ENCODE measurements around the gene CPSF4L. TPM values are rescaled to one million over a fixed set of nuclear protein-coding genes. Genes with fewer than 3 reads are reported as not detected.
A peak's percentile ranks its signal among the peaks of the same experiment; 100 is the strongest.

CPSF4L gene
- total RNA-seq, 1 donor from 2014 or later: not detected

- peak overlapping the region; percentile 94 for H3K4me3 Mint-ChIP-seq
- no peaks in the 10 kb centered on the region for H3K27me3 Mint-ChIP-seq (ENCODE audit: insufficient read depth, low read depth)
- Histone ChIP-seq H3F3A (ENCODE audit: low read depth) (peaks cover 11% of the 10 kb centered on the region), H3K27ac (no peak overlapping the region), H3K79me2 (ENCODE audit: low read depth) (peaks cover 92% of the 10 kb centered on the region), H2AFZ (replicated peaks) (no peak overlapping the region), H3K27me3 (no peaks in the 10 kb centered on the region), H3K4me1 (peaks cover 23% of the 10 kb centered on the region), H3K9ac (no peak overlapping the region), H3K9me3 (ENCODE audit: low read depth) (no peaks in the 10 kb centered on the region), H3K36me3 (no peaks in the 10 kb centered on the region), H3K4me3 (no peak overlapping the region), H4K20me1 (ENCODE audit: low read depth) (peaks cover 37% of the 10 kb centered on the region), H3K4me2 (no peak overlapping the region)
- peaks cover 36% of the 10 kb centered on the region for H3K4me1 Mint-ChIP-seq
- TF ChIP-seq EZH2phosphoT487 (IDR thresholded peaks at IDR 0.05): no peak
- no peak for TF ChIP-seq CTCF (IDR thresholded peaks at IDR 0.05)
- no peak for TF ChIP-seq EZH2 (IDR thresholded peaks at IDR 0.05)
- no peak for DNase-seq (ENCODE audit: low spot score)
- H3K9me3 Mint-ChIP-seq: no peaks in the 10 kb centered on the region
- no peaks in the 10 kb centered on the region for H3K36me3 Mint-ChIP-seq
- no peak overlapping the region for H3K27ac Mint-ChIP-seq
These were observed 31.6 kb downstream of the CPSF4L start for GRCh38 chr17:73230088-73230487.

DNA sequence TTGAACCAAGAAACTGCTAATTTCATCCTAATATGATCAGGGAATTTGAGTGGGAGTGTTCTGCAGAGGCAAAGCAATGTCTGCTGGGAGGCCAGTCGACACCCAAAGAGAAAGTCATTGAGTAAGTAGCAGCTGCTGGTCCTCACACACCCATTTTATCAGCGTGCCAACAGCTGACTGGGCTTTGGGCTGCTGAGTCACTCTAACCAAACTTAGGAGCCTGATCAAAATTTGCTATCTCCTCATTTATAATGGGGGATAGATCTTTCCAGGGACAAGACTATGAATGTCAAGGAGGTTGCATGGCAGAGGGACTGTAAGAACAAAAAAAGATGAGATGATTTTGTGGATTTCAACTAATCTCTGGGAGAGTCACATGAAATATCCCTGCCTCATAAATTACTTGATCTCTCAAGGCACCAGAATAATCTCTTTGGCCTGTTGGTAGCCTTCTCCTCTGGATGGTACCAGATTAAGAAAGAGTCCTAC is 32.9 kb downstream of the CPSF4L start:
- Histone ChIP-seq H3K36me3 (no peaks in the 10 kb centered on the region), H3K79me2 (ENCODE audit: low read depth) (peaks cover 88% of the 10 kb centered on the region), H3F3A (ENCODE audit: low read depth) (peaks cover 11% of the 10 kb centered on the region), H3K4me1 (peaks cover 23% of the 10 kb centered on the region), H3K9me3 (ENCODE audit: low read depth) (no peaks in the 10 kb centered on the region), H3K27me3 (no peaks in the 10 kb centered on the region), H3K4me2 (no peak overlapping the region), H4K20me1 (ENCODE audit: low read depth) (peaks cover 36% of the 10 kb centered on the region), H3K9ac (no peak overlapping the region), H2AFZ (replicated peaks) (no peak overlapping the region), H3K4me3 (no peak overlapping the region), H3K27ac (no peak overlapping the region)
- H3K4me3 Mint-ChIP-seq: peak overlapping the region; percentile 30
- H3K27ac Mint-ChIP-seq: no peak overlapping the region
- no peaks in the 10 kb centered on the region for H3K27me3 Mint-ChIP-seq (ENCODE audit: insufficient read depth, low read depth)
- no peak for DNase-seq (ENCODE audit: low spot score)
- H3K36me3 Mint-ChIP-seq: no peaks in the 10 kb centered on the region
- H3K9me3 Mint-ChIP-seq: no peaks in the 10 kb centered on the region
- TF ChIP-seq CTCF (IDR thresholded peaks at IDR 0.05): no peak
- TF ChIP-seq EZH2 (IDR thresholded peaks at IDR 0.05): no peak
- TF ChIP-seq EZH2phosphoT487 (IDR thresholded peaks at IDR 0.05): no peak
- H3K4me1 Mint-ChIP-seq: peaks cover 35% of the 10 kb centered on the region

- no peak overlapping the region for H3K4me3 ChIP-seq
- Mint-ChIP-seq H3K36me3 (no peaks in the 10 kb centered on the region), H3K4me3 (no peak overlapping the region), H3K27me3 (ENCODE audit: insufficient read depth, low read depth) (no peaks in the 10 kb centered on the region), H3K9me3 (no peaks in the 10 kb centered on the region), H3K4me1 (peaks cover 29% of the 10 kb centered on the region), H3K27ac (no peak overlapping the region)
- H3K4me1 ChIP-seq: peaks cover 16% of the 10 kb centered on the region
- no peaks in the 10 kb centered on the region for H3K36me3 ChIP-seq
- no peak for DNase-seq (ENCODE audit: low spot score)
- peaks cover 8% of the 10 kb centered on the region for H3F3A ChIP-seq (ENCODE audit: low read depth)
- no peaks in the 10 kb centered on the region for H3K9me3 ChIP-seq (ENCODE audit: low read depth)
- H4K20me1 ChIP-seq (ENCODE audit: low read depth): peaks cover 27% of the 10 kb centered on the region
- H3K79me2 ChIP-seq (ENCODE audit: low read depth): peaks cover 80% of the 10 kb centered on the region
- TF ChIP-seq CTCF (IDR thresholded peaks at IDR 0.05): no peak
- TF ChIP-seq EZH2phosphoT487 (IDR thresholded peaks at IDR 0.05): no peak
- TF ChIP-seq EZH2 (IDR thresholded peaks at IDR 0.05): no peak
- peak overlapping the region; percentile 7 for H3K9ac ChIP-seq
- H2AFZ ChIP-seq (replicated peaks): no peak overlapping the region
- no peak overlapping the region for H3K4me2 ChIP-seq
- H3K27me3 ChIP-seq: no peaks in the 10 kb centered on the region
- H3K27ac ChIP-seq: no peak overlapping the region
These were observed 33.7 kb downstream of the CPSF4L start for GRCh38 chr17:73227944-73228343.

Measured in neural progenitor cell (in vitro differentiated cells).